NCI-H2029 (cell line): Measurements from ENCODE around the gene ZNF423.
"Not testable (repeated sequence)": the region's sequence is repeated elsewhere in the genome, so short reads cannot be mapped to it uniquely, and the experiment has no call there.

Source experiments
- DNase-seq: peaks from one replicate; lab custom pipeline; 2025; lab: John Stamatoyannopoulos, UW

ZNF423 gene

DNA sequence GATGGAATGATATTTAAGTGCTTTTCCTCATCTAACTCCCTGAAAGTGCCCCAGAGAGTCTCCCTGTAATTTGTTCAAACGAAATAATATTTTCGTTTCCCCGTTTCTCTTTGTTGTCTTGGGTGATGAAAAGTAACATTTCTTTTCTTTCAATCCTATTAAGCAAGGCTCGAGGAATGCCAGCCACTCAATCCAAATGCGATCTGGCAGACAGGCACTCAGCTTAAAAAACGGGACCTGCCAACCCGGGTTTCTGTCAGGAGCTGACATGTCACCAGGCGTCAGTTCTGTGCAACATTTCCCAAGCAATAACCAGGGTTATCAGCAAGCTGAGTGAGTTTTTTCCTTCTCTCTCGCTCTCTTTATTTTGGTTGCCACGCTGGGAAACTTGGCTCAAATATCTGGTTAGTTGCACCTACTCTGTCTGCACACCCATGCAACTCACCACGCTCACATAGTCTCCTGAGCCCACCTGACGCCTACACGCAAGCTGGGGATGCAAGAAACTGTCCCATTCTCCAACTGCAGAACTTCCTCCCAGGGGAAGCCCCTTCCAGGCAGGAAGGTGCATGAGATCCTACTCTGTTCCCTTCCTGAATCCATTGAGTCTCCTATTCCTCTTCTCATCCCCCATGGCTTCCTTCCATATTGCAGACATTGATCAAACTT, 274.1 kb downstream of the ZNF423 start:
- no peak for DNase-seq

DNA sequence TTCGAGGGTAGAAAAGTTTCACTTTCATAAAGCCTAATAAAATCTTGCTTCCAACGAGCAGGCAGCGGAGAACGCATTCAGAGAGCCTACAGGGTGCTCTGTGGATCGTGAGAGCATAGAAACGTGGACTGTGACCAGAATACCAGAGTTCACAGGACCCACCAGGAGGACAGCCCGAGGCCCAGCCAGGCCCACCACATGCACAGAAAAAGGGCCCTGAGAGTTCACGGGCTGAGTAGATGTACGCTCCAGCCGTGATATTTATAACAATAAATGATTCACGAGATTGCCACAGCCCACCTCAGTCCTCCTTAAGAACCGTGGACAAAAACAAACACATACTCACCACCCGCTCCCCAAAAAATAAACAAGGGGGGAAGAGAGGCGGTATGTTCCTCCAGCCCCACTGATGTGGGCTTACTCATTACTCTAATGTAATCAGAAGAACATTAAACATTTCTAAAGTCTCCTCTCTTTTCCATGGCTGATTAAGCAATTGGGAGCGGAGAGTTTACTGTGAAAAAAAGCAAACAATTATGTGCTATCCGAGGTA, 275.1 kb downstream of the ZNF423 start:
- no peak for DNase-seq

DNA sequence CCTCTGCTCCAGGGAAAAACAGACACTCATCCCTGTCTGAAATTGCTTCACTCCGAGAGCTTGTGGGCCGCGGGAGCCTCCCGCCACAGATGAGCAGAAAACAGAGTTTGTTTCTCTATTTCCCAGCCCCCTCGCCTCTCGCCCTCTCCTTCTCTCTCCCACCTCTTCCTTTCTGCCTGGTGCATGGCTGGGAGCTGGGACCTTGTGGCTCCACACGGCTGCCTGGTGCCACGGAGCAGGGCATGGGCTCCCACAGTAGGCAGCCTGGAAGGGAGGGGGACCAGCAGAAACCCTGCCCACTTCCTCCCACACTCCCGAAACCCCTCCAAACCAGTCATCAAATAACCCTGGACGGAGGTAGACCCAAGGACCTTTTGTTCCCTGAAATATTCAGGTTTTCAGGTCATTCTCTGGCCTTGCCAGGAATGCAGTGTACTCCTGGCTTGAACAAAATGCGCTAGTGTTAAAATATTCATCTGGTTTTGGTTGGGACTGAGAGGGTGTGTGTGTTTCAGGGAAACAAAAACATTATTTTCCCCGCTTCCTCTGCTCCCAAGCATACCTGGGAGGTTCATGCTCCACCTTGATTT, 277.4 kb downstream of the ZNF423 start:
- no peak for DNase-seq

DNA sequence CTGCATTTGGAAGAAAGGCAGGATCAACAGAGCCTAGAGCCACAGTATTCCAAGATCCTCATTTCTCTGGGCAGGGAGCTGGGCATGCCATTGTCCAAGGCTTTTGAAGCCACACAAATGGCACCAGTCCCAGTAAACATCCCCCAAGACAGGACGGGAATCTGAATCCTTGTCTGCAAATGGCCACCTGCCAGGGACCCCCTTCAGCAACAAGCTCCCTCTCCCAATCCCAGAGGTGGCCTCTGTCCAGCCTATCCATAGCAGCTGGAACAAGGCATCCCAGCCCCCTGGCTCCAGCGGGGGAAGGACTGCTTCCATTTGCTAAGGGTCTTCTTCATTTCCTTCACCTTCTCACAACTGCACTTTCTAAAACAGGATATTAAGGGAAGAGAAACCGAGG, 277.9 kb downstream of the ZNF423 start:
- DNase-seq = no peak

DNA sequence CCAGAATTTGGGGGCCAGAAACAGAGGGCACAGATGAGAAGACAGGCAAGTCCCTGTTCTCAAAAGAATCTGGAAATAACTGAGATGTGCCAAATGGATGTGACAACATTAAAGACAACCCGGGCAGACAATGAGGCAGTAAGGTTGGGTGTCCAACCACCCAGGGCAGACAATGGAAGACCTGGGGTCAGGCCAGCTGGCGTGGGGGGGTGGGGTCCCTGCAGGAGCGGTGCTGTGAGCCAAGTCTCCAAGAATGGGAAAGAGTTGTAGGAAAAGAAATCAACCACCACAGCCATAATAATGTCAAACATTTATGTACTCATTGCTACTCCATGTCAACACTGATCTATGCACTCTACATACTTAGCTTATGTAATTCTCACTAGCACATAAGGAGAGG, 279.0 kb downstream of the ZNF423 start:
- DNase-seq = no peak

DNA sequence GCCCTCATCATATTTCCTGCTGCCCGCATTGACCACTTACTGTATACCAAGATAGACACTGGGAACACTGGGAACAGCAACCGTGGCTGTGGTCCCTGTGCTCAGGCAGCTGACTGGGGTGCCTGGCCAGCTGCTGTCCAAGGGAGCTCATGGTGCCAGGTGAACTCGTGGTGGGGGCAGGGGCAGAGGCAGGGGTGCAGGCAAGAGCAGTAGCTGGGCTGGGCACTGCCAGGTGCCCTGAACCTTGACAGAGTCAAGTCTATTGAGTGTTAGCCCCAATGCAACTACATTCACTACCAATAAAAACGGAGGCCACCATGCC, 279.8 kb downstream of the ZNF423 start:
- no peak for DNase-seq

DNA sequence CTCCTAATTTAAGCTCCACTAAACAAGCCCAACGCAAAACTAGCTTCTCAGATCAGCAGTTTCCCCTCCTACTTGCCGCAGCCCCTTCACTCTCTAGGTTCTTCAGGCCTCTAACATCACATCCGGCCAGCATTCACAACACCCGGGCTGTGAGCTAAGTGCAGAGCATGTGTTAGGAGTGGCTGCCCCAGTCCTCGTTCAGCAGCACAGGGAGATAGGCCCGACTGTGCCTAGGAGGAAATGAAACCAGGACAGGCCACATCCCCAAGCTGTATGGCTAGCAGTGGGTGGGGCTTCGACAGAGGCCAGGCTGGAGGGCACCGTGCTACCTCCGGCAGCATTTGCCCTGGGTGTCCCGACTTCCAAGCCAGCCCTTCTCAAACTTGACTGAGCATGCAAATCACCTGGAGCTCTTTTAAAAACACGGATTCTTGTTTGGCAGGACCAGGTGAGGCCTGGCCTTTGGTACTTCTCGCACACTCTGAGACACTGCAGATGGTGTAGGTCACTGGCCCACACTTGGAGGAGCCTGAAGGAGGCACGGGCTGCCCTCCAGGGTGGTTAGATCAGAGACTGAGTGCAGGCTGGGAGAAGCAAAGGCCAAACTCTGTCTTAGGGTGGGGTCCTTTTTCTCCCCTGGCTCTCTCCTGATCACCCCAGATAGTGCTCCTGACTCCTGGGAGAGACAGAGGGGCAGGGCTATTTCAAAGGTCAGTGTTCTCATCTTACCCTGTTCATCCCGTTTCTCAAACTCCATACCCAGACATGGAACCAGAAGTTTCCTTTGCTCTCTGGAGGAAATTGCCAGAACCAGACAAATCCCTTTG, 280.4 kb downstream of the ZNF423 start:
- no peak for DNase-seq

DNA sequence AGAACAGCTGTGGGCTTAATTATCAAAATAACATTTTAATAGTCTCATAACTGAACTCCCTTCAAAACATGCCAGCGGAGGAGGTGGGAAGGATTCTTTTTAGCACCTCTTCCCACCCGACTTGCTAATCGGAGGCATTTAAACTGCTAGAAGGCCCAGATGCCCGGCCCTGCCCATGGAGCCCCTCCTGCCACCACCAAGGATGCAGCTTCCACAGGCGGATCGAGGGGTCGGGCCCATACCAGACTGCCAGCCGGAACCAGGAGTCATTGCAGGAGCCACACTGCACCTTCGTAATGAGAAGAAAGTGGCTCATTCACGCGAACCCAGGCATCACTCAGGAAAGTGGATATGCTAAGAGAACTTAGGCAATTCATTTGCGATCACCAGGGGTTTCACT, 281.1 kb downstream of the ZNF423 start:
- no peak for DNase-seq

DNA sequence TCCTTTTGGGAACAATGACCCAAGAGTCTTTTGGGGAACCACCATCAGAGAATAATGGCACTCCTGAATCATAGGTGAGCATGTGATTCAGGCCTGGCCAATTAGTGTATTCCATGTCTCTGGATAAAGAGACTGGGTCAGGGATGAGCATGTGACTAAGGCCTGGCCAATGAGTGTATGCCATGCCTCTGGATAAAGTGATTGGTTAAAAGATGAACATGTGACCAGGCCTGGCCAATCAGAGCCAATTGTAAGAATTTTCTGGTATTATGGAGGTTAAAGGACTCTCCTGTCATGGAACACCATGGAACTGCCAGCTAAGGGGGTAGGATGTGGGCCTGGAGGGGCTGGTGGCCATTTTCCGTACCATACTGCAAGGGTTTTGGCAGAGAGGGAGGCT, 288.0 kb downstream of the ZNF423 start:
- DNase-seq = no peak

DNA sequence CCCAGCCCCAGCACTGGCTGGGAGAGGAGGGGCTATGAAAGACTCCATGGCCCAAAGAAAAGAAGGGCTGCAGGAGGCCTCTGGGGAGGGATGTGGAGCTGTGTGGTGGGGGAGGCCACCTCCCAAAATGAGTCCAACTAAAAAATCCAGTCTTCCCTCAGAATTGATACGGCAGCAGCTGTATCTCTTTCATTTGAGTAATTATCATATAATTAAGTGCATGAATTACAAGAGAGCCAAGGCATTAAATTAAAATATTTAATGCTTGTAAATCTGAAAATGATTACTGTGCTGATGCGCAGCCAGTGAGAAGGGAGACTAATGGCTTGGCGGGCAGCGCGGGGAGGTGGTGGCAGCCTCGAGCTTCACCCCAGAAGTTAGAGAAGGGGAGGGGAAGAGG, 289.5 kb downstream of the ZNF423 start:
- no peak for DNase-seq

DNA sequence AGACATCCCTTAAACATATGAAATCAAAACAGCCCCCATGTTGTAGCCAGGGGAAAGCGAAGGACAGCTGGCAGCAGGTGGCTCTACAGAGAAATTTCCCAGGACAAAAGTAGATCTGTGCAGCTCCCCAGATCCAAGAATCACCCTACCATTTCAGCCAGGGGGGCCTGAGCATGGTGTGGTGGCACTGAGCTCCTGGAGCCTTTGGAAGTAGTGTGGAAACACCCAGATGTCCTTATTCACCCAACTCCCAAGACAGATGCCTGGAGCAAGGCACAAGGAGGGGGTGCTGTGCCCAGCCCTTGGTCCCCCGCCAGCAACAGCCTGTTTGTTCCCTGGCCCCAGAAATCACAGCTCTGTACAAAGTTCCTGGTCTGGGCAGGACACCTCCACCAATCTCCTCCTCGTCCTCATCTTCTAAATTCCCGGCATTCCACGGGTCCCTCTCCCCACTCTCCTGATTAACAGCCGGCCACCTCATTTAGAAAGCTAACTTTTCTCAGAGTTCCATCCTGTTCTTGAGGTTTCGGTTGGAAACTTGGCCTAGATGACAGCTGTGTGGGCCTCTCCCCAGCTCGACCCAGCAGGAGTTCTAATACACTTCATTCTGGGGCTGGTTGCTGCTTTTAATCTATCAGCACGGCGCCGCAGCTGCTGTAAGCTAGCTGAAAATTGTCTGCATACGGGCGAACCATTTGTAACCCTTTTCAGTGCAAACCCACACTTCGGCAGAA, 291.2 kb downstream of the ZNF423 start:
- no peak for DNase-seq

DNA sequence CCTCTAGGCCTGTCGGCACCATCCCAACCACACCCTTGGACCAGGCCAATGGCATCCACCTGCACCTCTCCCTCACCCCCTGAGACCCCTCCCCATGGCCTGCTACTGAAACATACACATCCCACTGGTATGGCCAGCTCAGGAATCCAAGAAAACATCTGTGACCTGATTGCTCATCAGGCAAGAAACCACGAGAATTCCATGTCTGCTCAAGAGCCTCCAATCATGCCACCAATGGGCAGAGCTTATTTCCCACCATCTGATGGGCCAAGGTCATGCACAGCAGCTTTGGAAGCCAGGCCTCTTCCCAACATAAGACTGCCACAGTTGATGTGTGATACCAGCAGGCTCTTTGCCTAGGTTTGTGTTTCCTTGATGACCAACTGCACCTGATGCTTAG, 292.2 kb downstream of the ZNF423 start:
- DNase-seq = no peak

DNA sequence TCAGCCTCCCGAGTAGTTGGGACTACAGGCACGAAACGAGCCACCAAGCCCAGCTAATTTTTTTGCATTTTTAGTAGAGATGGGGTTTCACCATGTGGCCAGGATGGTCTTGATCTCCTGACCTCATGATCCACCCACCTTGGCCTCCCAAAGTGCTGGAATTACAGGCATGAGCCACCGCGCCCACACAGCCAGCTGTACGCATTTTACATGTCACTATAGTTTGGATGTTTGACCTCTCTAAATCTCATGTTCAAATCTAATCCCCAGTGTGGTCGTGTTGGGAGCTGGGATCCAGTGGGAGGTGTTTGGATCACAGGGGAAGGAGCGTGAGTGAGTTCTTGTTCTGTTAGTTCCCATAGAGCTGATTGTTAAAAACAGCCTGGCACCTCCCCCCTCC, 293.0 kb downstream of the ZNF423 start:
- DNase-seq = not testable (repeated sequence)

DNA sequence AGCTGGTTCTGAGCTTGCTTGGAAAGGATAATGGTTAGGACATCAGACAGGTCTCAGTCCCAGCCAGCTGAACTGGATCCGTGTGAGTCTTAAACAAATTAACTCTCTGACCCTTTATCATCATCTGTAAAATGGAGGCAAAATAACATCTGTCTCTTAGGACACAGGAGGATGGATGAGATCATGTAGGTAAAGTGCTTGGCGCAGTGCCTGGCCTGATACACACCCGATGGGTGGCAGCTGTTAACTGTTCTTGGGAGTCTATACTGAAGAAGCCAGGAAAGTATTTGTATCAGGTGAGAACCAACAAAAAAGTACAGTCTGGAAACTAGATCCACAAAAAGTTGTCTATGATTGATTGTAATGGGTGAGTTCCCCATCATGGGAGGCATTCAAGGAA, 293.7 kb downstream of the ZNF423 start:
- no peak for DNase-seq

DNA sequence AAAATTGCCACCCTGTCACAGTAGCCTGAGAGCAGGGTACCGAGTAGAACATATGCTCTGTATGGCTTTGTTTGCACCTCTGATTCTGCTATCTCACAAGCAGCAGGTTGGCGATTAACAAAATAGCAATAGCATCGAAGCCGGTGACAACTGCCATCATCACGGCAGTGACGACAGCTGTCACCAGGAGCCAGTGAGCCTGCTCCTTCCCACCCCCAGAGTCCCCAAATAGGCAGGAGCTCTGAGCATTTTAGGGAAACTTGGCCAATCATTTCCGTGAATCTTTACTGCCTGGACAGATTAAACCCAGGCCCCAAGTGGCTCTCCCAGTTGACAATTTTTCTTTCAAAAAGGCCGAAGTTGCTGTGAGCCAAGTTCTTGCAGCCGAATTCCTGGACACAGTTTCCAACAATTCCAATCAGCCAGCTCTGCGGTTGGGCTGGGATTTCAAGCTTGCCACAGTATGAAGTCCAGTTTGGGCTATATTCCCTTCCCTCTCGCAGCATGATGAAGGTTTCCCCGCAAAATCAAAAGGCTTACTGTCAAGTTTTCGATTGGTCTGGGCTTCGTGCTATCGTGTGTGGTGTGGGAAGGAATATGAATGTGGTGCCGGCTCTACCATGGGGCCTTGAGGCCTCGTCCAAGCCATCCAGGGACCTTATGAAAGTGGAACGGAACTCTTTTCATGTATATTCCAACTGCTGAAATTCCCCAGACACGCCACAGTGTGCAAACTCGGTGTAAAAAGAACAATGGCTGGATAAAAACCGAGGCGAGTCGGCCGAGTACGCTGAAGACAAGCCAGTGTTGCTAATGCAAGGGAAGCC, 295.7 kb downstream of the ZNF423 start:
- no peak for DNase-seq

DNA sequence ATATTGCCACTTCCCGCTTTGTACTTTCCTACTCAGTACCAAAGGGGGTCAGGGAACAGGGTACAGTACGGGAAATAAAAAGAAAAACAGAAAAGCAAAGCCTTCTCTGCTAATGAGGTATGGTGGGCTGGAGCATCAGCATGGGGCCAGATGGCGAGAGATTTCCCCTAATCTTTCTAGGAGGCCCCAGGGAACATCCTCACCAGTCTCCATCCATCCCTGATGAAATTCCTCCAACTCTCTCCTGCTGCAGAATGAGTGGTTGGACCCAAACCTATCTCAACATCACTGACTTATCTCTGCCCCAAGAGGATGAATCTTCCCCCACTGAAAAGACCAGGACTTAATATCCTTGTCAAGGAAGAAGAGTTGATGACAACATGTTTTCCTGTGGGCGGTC, 296.7 kb downstream of the ZNF423 start:
- DNase-seq = no peak

DNA sequence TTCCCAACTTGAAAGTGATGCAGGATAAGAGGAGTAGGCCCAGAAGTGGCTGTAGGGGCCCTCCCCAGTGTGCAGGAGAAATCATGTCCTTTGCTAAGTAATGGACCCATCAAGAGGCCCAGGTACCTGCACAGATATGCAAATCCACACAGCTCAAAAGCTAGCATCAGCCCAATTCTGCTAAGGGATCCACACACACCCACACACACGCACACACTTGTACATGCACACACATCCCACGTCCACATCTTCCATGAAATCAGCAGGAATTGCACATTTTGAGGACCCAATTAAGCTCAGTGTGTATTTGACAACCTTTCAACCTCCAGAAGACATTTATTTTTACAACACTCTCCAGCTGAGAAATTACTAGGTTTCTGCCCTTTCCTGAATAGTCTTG, 297.5 kb downstream of the ZNF423 start:
- no peak for DNase-seq

DNA sequence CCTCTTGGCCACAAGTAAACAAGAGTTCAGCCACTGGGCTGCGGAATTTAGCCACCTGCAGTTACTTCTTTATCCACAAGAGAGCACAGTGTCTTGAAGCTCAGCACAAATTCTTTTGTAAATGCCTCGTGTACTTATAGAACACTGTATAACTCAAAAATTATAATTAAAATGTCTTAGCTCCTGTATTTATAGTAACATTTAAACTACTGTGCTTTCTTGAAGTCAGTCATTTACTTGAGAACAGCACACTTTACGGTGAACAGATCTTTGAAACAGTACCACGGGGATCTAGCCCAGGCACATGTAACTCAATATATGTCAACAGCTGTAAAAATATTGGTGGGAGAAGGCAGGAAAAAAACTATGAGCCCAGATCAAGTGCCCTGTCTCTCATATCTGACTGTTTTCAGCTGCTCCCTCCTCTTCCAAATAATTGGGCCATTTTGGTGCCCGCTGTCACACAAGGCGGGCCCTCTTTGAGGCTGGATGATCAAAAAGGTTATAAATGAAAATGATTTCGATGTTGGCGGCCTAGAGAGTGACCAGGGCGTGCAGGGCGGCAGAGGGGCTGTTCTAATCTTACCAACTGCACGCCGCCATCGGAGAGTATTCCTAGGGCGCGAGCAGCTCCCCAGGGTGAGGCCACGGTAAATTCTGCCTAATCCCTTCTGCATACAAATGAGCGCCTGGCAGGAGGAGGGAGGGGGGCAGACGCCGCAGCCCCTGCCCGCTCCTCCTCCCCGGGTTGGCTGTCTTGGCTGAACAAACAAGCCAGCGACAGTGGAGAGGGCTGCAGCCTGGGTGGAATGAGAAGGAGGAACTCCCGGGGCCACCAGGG, 299.1 kb downstream of the ZNF423 start:
- DNase-seq = no peak

DNA sequence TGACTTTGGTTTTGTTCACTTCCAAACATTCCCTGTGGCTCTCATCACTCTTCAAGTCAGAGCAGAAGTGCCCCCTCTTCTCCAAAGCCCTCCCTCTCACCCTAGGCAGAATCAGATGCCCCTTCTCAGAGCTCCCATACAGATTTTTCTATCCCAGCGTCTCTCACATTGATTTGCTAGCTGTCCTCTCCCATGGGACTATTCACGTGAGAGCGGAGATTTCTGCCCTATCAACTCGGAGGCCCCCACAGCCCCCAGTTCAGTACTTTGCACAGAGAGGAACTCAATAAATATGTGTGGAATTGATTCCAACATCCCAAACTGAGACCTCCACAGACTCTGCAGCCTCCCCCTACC, 299.7 kb downstream of the ZNF423 start:
- no peak for DNase-seq

DNA sequence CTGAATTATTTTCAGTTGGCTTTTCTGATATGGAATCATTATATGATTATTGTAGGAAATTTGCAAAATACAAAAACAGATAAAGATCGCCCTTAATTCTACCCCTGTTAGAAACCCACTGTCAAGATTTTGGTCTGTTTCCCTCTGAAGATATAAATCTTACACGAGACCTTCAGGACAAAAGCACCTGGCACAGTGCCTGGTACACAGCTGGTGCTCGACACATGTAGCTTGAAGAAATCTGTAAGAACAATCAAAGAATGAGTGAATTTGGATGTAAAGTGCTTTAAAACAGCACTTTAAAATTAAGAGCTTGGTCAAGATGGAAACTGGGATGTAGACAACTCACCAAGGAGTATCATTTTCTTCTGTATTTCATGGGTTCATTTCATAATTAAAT, 301.2 kb downstream of the ZNF423 start:
- no peak for DNase-seq
